ENCODE measurements around the gene EPHB1. TPM values are rescaled to one million over a fixed set of nuclear protein-coding genes. Genes with fewer than 3 reads are reported as not detected.
"Not testable (repeated sequence)": the region's sequence is repeated elsewhere in the genome, so short reads cannot be mapped to it uniquely, and the experiment has no call there.

Gene EPHB1
- total RNA-seq, 1 donor from 2014 or later, result 6.6 TPM

DNA sequence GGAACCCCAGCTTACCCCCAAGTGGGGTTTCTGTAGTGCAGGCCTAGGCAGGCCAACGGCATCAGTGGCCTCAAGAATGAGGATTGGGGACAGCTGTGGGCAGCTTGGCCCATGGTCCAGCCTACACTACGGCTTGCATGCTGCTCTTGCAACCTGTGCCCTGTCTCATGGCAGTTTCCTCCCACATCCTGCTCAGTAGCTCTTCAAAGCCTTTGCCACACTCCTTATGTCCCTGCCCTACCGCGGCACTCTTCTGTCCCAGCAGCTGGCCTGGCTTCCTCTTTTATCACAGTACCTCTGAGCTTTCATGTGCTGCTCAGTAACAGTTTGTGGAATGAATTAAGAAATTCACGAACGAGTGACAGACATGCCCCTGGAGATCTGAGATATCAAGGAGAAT is 431.0 kb downstream of the EPHB1 start:
- intact Hi-C loops (cut with DNase I), result no loop called here
- ATAC-seq, result peak; percentile 58
- DNase-seq (ENCODE audit: low spot score), result no peak

DNA sequence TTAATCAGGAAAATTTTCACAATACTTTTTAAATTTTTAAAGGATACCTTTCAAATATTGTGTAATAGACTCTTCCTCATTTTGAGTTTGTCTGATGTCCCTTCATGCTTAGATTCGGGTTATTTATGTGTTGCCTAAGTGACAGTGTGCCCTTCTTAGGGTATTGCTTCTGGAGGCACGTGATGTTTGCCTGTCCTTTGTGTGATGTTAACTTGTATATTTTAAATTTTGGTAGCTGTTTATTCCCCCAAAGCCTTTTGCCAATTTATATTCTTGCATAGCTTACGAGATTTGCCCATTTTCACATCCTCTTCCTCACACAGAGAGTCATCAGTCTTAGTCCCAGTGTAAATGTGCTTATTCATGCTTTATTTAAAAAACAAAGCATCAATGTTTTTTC is 433.1 kb downstream of the EPHB1 start:
- intact Hi-C loops (cut with DNase I), result no loop called here
- ATAC-seq, result peak; percentile 67
- no peak for DNase-seq (ENCODE audit: low spot score)

DNA sequence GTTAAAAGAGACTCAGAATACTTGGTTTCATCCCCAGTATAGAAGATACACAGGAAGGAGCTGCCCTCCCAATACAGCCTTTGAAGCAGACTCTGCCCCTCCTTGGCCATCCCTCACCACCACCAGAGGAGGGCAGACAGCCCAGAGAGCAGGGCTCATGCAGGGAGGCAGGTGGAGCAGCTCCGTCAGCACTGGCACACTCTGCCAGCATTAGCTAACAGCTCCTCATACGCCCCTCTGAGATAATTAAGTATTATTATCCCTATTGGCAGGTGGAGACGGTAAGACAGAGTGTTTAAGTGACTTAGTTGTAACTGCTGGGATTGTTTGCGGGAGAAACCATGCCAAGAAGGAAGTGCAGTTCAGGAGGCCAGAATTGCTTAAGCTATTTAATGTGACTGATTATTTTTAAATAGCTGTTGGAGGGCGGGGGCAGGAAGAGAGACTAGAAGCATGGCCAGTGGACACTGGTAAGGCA is 434.0 kb downstream of the EPHB1 start:
- no peak for DNase-seq (ENCODE audit: low spot score)
- intact Hi-C loops (cut with DNase I), result no loop called here
- peak; percentile 59 for ATAC-seq

DNA sequence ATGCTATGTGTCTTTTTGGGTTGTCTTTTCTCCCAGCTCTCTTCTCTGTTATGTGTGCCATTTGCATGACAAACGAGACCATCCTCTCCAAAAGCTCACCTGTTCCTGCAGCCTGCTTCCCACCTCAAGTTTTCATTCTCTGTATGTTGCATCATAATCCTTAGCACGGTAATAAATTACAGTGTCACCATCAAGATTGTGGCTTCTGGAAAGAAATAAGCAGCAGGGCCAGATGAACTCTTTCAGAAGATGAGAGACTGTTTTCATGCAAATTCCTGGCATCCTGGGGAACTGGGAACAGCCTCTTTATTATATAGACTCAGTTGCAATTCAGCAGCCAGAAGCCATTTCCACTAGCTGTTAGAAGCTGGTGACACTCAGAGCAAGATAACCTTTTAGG is 436.7 kb downstream of the EPHB1 start:
- DNase-seq (ENCODE audit: low spot score) (no peak), ATAC-seq (no peak)
- intact Hi-C loops (cut with DNase I), result no loop called here

DNA sequence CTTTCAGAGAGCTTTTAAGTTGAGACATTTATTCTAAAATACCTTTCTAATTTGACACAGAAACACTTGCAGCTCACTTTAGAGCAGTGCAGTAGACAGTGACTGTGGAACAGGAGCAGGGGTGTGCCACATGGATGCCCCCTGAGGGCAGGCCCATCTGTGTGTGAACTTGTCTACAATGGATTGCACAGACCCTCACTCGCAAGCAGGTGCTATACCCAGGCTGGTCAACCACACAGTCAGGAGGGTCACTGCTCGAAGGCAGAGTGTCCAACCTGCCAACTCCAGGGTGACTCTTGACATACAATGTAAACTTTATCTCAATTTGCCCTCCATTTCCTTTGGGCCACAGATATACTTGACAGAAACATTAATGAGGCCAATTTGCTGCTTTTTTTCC is 437.2 kb downstream of the EPHB1 start:
- intact Hi-C loops (cut with DNase I), result no loop called here
- ATAC-seq (no peak), DNase-seq (ENCODE audit: low spot score) (no peak)

DNA sequence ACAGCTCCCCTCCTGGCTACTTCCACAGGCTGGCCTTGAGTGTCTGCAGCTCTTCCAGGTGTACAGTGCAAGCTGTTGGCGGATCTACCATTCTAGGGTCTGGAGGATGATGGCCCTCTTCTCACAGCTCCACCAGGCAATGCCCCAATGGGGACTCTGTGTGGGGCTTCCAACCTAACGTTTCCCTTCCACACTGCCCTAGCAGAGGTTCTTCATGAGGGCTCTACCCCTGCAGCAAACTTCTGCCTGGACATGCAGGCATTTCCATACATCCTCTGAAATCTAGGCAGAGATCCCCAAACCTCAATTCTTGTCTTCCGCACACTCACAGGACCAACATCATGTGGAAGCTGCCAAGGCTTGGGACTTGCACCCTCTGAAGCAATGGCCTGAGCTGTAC is 438.4 kb downstream of the EPHB1 start:
- intact Hi-C loops (cut with DNase I); ATAC-seq; DNase-seq (ENCODE audit: low spot score): not testable (repeated sequence)

DNA sequence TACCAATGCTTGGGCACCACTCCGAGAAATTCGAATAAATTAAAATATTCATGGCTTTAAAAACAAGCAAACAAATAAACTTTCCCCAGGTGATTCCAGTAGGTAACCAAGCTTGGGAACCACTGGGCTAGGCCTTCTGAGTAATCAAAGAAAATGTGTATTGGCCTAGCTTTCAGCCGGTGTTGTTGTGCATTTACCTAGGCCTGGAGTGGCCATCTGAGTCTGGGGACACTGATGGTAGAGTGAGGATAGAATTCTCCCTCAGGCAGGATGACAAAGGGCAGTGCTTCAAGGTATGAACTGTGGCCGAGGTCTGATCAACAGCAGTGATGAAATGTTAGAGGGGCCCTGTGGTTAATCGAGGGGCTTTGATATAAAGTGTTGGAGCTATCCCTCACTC is 440.5 kb downstream of the EPHB1 start:
- ATAC-seq, result no peak
- no peak for DNase-seq (ENCODE audit: low spot score)
- intact Hi-C loops (cut with DNase I), result no loop called here

DNA sequence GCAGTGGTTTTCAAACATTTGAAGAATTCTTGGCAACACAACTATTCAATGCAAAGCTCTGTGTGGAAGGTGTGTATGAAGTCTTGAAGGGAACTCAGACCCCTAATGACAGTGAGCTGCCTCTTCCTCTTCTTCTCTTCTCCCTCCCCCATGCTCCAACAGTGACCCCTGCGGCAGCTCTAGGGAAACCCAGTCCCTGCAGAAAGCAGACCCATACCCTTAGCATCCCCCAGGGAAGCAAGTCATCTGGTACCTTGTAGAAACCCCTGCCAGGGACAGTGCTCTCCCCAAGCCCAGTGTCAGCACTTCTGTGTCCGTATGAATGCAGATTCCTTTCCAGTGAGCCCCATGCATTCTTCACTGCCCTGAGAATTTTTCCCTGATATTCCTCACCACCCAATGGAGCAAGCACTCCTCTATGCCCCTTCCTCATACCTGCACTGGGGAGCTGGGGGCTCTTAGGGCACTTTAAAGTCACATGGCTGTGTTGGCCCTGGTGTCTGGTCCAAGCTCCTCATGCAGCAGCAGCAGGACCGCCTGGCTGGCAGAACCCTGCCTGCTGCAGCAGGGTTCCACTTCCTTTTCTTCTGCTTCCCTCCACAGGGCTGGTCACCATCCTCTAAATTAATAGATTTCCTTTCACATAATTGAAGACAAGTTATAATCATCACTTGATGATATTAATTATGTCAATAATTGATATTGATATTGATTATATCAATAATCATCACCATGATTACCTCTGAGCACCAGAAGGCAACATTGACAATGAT is 442.5 kb downstream of the EPHB1 start:
- DNase-seq (ENCODE audit: low spot score) (no peak), ATAC-seq (peak; percentile 36)
- intact Hi-C loops (cut with DNase I), result no loop called here

DNA sequence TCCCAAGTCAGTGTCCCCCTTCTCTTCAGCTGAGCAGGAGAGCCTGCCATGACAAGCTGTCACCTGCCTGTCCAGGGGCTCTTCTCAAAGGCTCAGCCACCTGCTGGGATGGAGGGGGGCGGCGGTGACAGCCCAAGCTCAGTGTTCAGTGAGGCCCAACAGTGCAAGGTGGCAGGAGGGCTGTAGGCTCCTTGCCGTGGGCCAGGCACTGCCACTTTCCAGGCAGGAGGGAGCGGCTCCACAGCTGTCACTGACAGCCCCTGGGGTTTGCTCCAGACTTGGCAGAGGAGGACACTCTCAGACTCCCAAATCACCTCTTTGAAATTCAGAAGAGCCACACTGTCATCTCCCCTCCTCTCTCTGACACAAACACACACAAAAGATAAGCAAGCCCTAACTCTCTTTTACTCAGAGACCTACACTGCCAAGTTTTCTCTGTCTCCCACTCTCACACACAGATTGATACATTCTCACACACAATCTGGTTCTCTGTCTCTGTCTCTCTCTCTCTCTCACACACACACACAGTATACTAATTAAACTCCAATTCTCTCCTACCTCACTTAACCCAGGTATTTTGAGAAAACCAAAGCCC is 443.3 kb downstream of the EPHB1 start:
- no peak for ATAC-seq
- intact Hi-C loops (cut with DNase I), result no loop called here

DNA sequence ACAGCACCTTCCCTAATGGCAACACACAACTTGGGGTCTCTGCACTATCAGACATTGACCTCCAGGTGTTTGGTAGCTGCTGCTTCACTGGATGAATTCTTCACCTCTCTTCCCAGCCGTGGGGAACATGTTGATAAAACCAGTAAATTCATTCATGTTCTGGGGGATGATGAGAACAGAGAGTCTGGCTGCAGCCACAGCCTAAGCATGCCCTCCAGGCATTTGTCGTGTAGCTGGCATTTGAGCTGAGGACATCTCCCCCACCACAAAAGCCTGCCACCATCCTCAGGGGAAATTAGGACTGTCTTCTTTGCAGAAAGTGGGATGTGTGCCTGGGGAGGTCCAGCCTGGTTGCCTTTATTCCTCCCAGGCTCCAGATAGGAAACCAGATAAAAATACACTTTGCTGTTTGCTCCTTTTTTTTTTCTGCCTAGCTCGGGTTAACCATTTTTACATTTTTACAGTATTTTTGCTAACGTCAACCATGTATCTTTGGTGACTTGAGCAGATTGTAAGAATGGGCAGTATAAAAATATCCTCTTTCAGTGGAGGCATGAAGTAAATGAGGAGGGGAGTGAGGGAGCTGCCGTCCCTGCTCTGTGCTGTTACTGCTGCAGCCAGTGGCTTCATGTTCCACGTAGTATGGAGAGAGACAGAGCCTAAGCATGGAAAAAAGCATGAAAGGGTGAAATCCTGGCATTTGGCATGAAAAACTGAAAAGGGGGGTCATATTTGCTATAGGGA is 444.0 kb downstream of the EPHB1 start:
- ATAC-seq, result no peak
- DNase-seq (ENCODE audit: low spot score), result no peak
- intact Hi-C loops (cut with DNase I), result no loop called here

More for the DNA sequence above, 443.3 kb downstream of the EPHB1 start:
- no peak for DNase-seq (ENCODE audit: low spot score)

DNA sequence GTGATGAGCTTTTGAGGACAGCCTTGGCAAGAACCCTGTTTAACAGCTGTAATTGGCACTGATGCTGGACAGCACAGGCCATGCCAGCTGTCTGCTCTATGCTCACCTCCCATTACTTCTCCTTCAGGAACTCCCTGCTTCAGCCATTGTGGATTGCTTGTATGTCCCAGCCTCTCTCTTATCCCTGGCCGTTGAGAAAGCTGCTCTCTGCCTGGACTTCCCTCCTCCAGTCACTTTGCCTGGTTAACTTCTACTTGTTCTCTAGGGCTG is 444.5 kb downstream of the EPHB1 start:
- intact Hi-C loops (cut with DNase I), result no loop called here
- DNase-seq (ENCODE audit: low spot score) (no peak), ATAC-seq (no peak)

DNA sequence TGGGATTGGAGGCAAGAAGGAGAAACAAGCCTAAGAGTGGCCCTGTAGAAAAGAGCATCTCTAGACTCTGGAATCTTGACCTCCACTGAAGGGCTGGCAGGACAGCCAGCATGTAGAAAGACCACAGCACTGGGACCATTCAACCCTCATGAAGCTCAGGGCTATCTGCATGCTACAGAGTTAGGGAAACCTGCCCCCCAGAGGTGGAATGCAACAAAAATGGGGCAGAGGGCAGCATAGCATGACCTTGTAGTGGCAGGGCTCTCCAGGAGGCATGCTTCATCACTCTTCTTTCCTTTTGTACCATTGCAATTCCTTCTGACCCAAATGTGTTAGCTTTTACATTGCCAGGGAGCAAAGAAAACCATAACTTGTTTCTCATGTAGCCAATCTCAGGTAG is 445.4 kb downstream of the EPHB1 start:
- ATAC-seq, result no peak
- DNase-seq (ENCODE audit: low spot score), result no peak
- intact Hi-C loops (cut with DNase I), result no loop called here

DNA sequence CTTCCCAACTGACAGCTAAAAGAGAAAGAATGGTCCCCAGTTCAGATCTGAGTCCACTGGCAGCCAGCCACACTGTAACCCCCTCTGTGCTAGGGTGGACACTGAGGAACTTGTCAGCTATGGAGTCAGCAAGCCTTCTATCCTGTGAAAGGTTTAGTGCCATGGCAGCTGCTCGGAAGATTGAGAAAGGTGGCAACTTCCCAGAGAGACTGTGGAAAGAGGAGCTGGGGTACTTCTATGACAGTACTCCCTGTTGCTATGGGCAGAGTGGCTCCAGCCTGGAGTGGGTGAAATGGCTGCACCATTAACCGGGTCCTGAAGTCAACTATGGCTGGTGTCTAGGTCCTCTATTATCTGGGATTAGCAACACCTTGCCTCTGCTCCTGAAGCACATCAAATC is 447.2 kb downstream of the EPHB1 start:
- ATAC-seq (no peak), DNase-seq (ENCODE audit: low spot score) (no peak)
- intact Hi-C loops (cut with DNase I), result no loop called here

DNA sequence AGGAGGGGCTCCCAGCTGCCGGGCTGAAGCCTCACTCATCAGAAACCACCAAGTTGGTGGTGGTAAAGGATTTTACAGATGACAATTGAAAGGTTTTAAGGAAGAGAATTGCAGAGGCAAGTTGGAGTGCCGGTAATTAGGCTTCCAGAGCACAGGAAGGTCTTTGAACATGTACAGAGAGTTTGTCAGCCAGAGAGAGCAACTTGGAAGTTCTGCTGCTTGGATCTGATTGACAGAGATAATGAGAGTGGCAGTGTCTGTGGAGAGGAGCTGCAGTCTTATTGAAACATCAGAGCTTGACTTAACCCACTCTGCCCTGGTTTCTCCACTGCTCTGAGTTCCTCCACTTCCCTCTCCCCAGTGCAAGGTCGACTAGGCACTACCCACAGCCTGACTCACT is 448.6 kb downstream of the EPHB1 start:
- no peak for DNase-seq (ENCODE audit: low spot score)
- intact Hi-C loops (cut with DNase I), result no loop called here
- ATAC-seq, result no peak

DNA sequence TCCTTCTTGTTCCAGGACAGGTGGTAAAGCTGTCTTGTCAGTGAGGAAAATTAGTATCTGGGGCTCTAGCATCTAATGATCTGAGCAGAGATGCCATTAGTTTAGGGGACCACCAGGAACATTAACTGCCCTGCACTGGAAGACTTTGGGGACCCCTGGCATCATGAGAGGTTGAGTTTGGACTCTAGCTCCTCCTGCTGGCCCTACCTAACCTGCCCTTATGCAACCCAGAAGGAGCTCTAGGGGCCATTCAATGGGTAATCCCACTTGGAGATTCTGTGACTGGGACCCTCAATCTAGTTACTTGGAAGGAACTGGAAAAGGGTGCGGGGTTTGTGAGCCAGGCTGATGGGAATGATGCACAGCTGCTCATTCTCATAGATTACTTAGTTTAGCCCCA is 451.0 kb downstream of the EPHB1 start:
- no peak for DNase-seq (ENCODE audit: low spot score)
- ATAC-seq, result no peak
- intact Hi-C loops (cut with DNase I), result no loop called here

DNA sequence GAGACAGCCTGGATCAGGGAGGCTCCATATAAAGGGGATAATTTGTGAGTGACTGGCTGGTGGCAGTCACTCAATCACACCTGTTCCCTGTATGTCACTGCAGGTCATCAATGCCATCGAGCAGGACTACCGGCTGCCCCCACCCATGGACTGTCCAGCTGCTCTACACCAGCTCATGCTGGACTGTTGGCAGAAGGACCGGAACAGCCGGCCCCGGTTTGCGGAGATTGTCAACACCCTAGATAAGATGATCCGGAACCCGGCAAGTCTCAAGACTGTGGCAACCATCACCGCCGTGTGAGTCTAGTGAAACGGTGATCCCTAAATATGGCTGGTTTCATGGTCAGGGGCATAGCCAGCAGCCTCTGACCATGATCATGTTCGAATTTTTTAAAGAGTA is 453.2 kb downstream of the EPHB1 start:
- intact Hi-C loops (cut with DNase I), result no loop called here
- ATAC-seq (no peak), DNase-seq (ENCODE audit: low spot score) (no peak)

DNA sequence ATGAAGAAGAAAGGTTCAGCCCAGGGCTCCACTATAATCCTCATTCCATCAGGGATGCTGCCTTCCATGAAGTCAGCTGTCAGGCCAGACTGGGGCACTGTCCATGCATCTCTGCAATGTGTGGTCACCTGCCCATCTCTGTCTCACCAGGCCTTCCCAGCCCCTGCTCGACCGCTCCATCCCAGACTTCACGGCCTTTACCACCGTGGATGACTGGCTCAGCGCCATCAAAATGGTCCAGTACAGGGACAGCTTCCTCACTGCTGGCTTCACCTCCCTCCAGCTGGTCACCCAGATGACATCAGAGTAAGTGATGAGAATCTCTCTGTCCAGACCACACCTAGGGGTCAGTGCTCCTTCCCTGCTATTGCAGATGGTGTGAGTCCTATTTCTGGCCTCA is 454.1 kb downstream of the EPHB1 start:
- DNase-seq (ENCODE audit: low spot score) (no peak), ATAC-seq (no peak)
- intact Hi-C loops (cut with DNase I), result no loop called here

DNA sequence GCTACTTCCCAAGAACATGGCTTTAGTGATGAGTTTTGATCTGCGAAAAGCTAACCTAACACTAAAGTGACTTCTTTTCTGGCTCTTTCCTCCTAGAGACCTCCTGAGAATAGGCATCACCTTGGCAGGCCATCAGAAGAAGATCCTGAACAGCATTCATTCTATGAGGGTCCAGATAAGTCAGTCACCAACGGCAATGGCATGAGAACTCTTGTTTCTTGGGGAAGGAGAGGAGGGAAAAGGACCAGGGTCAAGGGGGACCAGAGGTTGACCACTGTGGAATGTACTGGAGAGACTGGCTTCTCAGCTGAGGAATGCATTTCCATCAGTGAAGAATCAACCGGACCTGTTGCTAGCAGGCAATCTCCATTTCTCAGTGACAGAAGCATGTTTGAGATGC is 463.9 kb downstream of the EPHB1 start:
- DNase-seq (ENCODE audit: low spot score), result no peak
- intact Hi-C loops (cut with DNase I), result no loop called here
- ATAC-seq, result no peak

DNA sequence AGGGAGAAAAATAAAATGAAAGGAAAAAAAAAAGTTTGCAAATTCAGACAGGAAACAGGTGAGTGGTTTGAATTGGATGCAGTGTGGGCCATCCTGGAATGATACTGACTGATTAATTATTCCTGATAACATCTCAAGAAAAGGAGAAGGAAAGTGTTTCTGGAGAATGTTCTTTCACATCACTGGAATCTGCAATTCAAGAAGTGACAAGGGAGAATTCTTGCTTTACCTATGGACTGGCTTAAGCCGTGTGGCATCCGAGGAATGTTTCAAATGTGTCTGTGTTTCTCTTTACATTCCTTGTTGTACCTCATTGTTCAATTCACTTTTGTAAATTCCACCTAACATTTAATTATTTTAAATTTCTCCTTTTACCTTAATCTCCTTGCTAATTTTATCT is 465.0 kb downstream of the EPHB1 start:
- ATAC-seq, result no peak
- DNase-seq (ENCODE audit: low spot score), result no peak
- intact Hi-C loops (cut with DNase I), result no loop called here

DNA sequence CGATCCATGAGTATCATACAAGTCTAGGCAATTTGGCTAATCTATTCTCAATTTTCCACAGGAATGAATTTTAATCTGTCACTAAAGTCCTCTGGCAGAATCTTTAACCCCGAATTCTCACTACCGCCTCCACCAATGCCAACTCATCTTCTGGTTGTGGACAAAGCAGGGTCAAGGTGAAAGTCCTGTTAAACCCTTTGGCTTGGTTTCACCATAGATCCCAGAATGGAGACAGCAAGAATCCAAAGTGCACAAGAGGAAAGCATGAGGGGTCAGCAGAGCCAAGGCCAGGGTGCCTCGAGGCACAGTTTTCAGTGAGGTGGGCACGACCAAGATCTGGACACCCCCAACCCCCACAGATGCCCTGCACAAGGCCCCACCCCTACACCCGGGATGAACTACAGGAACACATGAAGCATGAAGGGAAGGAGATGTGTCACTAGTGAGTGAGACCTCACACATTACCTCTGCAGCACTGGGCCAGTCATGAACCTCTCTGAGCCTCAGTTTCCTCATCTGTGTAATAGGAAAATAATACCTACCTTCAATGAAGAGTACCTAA is 466.2 kb downstream of the EPHB1 start:
- intact Hi-C loops (cut with DNase I), result no loop called here
- DNase-seq (ENCODE audit: low spot score) (no peak), ATAC-seq (no peak)

Data from sciatic nerve (tissue), 2 donors.